ENCODE measurements around the gene ZNF385C.
A peak's percentile ranks its signal among the peaks of the same experiment; 100 is the strongest.

ZNF385C gene

DNA sequence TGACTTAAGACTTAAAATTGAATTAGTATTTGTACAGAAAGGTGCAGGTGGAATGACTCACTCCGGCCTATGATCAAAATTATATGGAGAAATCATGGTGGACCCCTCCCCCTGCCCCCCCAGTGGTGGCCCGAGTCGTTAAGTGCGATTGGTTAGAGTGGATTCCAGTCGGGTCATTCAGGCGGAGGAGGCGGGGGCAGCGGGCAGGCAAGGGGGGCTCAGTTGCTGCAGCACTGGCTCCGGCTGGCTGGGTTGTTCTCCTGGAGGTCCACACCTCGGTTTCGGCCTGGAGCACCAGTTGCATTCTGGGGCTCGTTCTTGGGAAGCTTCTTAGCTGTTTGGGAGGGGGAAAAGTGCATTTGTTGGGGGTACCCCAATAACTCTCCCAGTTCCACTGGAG, 27.3 kb upstream of the ZNF385C start:
- H3K27ac ChIP-seq: no peak overlapping the region
- DNase-seq (ENCODE audit: low read depth, low spot score): no peak

DNA sequence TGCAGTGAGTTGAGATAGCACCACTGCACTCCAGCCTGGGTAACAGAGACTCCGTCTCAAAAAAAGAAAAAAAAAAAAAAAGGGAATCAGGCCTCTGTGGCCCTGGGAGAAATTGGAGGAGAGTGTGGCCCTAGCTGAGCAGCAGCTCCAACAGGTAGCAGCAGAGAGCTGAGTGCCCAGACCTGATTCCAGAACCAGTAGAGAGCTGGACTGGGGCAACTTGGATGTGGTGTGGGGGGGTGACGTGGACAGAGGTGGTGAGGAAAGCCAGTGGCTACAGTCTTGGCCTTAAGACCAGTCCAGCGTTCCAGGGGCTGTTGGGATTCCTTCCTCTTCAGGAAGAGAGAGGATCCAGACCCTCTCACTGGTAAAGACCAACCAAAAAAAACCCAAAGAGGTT, 26.0 kb upstream of the ZNF385C start:
- DNase-seq (ENCODE audit: low read depth, low spot score): no peak
- no peak overlapping the region for H3K27ac ChIP-seq

DNA sequence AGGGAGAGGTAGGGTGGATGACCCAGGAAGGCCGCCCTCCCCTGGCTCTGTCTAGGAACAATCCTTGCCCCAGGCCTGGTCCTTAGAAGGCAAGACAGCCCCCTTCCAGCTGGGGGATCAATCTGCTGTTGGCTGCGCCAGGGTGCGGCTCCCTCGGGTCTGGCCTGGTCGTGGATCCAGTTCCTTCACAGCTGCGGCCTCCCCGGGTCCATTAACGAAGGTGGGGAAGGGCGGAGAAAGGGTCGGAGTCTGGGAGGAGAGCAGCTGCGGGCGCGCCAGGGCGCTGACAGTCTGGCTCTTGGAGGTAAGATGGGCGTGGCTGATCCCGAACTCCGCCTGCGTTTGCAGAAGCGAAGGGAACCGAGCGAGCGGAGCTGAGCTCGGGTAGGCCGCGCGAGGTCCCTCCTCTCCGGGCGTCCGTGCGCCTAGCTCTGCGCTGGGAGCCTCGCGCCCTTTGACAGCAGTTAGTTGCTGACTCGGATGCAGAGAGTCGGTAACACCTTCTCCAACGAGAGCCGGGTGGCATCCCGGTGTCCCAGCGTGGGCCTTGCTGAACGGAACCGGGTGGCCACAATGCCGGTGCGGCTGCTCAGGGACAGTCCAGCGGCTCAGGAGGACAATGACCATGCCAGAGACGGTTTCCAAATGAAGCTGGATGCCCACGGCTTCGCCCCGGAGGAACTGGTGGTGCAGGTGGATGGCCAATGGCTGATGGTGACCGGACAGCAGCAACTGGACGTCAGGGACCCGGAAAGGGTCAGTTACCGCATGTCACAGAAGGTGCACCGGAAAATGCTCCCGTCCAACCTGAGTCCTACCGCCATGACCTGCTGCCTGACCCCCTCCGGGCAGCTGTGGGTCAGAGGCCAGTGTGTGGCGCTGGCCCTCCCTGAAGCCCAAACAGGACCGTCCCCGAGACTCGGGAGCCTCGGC, 24.4 kb upstream of the ZNF385C start, which contains the start of gene HSPB9:
TSS of gene HSPB9 (plus strand) at position 434 of the 933 bp plus-strand sequence. CDS start at position 481, 47 bp downstream.
- H3K27ac ChIP-seq: no peak within 1 kb of the TSS

DNA sequence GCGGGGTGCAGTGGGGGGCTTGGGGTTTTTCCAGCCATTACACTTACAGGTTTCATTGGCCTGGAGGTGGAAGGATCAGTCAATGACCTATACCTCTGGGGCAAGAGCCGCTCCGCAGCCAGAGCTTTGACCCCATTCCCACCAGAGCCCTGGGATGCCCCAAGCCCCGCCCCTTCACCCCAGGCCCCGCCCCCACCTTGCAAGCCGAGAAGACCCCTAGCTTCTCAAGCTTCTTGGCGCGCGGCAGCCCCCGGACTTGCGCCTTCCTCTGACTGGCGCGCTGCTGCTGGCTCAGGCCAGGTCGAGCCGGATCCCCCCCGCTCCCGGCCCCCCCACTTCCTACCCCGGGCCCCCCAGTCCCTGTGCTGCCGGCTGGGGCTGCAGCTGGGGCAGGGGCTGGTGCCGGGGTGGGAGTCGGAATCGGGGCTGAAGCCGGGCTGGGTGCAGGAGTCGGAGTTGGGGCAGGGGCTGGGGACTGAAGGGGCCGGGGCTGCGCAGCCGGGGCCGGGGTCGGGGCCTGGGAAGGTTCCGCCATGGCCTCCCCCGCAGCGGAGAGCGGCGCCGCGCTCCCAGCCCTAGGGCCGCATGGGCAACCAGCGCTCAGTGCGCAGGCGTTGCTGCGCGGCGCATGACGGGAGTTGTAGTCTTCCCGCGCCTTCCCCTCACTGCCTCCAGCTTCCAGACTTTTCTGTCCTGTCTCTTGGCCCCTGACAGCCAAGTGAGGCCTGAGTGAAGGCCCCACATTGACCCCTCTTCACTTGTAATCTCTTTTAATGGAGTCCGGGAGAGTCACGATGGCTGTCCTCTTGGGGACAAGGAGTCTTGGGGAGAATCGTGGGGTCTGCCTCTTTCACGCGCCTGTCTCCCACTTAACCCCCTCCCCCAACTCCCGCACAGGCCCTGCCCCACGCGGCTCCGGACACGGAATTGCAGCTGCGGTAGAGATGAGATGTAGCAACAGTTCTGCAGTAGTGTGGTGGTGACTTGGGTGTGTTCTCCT, 22.8 kb upstream of the ZNF385C start, which contains the start of gene KAT2A:
TSS of gene KAT2A (minus strand) at position 598 of the 1,000 bp plus-strand sequence. CDS start at position 535, 63 bp downstream.
- H3K27ac ChIP-seq: no peak within 1 kb of the TSS
- DNase-seq (ENCODE audit: low read depth, low spot score): no peak

More for the DNA sequence above, 24.4 kb upstream of the ZNF385C start, which contains the start of gene HSPB9:
- no peak for DNase-seq (ENCODE audit: low read depth, low spot score)

DNA sequence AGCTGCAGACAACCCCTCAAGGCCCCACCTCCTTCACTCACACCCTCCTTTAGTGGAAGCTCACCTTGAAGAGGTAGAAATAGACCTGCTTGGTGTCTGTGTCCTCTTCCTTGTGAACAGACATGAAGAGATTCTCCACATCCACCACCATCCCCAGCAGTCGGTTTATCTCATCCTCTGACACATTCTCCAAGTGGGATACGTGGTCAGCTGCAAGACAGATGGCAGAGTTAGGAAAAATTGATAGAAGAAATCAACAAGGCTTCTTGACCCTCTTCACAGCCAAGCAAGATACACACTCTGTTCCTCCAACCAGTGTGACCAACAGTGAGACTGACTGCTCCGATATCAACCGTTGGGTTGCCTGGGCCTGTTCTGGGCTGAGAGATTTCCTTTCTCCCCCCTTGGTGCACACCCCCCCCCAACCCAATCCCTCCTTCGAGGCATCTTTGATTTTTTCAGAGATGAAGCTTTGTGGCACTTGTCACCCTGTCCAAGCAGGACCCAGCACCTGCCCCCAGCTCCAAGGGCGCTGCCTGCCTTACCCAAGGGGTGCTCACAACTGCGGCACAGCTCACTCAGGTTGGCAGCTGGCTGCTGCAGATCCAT, 22.0 kb upstream of the ZNF385C start:
- DNase-seq (ENCODE audit: low read depth, low spot score): no peak
- no peak overlapping the region for H3K27ac ChIP-seq

DNA sequence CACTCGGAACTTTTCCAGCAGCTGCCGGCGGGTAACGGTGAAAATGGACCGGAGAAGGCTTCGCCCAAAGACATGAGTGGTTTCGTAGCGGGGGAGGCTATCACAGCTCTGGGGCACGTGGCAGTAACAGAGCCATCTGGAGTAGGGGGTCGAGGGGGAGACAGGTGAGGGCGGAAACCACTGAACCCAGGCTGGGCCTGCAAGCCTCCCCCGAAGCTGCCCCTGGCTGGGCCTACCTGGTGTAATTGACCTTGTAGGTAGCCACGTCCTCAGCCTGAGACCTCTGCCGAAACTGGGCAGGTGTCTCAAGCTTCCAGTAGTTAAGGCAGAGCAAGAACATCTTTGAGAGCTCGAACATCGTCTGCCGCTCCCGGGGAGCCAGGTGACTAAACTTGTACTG, 21.0 kb upstream of the ZNF385C start:
- no peak for DNase-seq (ENCODE audit: low read depth, low spot score)
- H3K27ac ChIP-seq: no peak overlapping the region

DNA sequence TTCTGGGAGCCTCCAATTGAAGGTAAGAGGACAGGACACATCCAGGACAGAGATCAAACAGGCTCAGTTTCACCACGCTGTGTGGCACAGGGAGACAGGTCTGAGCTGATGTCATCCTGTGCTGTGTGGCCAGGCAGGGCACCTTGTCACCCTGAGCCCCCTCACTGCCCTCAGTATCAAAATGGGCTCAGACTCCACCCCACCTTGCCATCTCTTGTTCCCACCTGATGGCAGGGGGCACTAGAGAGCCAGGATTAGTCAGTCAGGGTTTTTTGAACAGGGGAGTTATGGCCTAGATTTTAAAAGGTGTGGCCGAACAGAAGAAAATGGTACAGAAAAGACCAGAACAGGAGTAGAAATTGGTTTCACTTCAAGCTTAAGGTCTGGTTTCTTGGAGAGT, 20.3 kb upstream of the ZNF385C start:
- H3K27ac ChIP-seq: no peak overlapping the region
- DNase-seq (ENCODE audit: low read depth, low spot score): no peak

DNA sequence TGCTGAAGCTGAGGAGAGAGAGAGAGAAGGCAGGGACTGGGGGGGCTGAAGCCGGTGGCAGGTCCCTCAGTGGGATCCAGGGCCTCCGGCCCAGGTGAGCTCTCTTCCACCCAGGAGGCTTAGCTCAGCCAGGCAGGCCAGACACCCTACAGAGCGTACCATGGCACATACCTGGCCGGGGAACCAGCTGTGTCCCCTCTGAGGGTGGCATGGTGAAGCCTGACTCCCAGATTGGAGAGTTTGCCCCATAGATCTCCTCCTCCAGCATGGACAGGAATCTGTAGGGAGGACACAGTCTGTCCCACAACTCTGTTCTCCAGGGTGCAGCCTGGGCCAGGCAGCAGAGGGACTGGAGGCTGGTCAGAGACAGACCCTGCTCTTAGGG, 19.8 kb upstream of the ZNF385C start:
- no peak overlapping the region for H3K27ac ChIP-seq
- DNase-seq (ENCODE audit: low read depth, low spot score): no peak

DNA sequence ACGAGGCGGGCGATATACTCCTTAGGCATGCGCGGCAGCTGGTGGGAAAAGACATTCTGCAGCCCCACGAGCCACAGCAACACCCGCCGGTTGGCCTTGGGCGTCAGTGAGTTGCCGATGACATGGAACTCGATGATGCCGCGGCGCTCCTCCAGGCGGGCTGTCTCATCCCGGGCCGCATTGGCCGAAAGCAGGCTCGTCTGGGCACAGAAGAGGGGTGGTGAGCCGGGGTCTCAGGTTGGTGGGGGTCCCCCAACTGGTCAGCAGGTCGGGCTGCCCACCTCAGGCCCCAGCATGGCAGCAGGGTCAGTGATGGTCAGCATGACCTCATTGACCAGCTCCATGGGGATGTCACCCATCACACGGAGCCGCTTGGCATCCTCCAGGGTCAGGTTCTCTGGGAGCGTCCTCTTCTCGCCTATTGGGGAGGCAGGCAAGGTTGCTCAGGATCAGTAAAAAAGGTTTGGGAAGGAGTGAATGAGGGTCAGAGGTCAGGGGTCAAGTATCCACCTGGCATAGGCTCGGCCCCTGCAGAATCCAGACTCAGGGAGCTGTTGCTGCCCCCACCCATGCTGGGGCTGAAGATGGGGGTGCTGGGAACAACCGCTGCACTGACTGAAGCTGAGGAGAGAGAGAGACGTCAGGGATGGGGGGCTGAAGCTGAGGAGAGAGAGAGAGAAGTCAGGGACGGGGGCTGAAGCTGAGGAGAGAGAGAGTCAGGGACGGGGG, 19.3 kb upstream of the ZNF385C start:
- no peak overlapping the region for H3K27ac ChIP-seq
- no peak for DNase-seq (ENCODE audit: low read depth, low spot score)

DNA sequence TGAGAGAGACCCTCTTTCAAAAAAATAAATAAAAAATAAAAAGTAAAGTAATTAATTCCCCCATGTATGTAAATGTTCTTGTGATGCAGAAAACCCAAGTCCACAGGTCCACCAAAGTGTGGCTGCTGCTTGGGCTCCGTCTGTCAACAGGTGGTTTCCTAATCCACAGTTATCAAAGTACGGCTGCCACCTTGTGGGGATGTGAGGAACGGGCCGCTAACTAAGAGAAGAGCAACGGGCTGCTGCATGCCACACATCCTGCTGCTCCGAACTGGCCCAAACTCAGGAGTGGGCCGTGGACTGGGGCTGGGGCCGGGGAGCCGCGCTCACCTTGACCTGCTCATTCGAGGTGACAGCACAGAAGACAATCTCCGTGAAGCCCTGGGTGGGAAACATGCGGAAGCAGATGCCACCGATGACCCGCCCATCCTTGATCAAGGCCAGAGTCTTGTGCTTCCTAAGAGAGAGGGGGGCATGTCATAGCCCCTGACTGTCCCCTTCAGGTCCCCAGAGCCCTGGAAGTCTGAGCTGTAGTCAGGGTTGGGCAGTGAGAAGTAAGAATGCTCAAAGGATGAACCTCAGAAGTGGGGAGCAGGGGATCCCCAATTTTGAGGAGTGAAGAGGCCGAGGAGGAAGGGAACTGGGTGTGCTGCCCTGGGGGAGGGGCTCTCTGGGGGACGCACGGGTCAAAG, 18.6 kb upstream of the ZNF385C start:
- H3K27ac ChIP-seq: no peak overlapping the region
- DNase-seq (ENCODE audit: low read depth, low spot score): no peak

DNA sequence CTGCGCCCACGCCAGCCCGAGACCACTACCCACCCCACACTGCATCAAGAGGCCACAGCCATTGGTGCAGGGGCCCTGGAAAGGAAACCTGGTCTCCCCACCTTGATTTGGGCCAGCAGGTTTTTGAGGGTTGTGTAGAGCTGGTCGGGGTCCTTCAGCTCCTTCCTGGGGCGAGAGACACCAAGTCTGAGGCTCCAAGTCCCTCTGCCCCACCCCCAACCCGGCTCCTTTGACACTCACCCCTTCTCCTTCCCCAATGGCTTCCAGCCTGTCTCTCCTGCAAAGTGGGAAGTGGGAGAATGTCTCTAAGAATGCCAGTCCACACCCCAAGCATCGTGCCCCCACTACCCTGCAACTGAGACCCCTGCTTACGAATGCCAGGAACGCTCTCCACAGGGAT, 15.8 kb upstream of the ZNF385C start:
- DNase-seq (ENCODE audit: low read depth, low spot score): no peak
- H3K27ac ChIP-seq: no peak overlapping the region

DNA sequence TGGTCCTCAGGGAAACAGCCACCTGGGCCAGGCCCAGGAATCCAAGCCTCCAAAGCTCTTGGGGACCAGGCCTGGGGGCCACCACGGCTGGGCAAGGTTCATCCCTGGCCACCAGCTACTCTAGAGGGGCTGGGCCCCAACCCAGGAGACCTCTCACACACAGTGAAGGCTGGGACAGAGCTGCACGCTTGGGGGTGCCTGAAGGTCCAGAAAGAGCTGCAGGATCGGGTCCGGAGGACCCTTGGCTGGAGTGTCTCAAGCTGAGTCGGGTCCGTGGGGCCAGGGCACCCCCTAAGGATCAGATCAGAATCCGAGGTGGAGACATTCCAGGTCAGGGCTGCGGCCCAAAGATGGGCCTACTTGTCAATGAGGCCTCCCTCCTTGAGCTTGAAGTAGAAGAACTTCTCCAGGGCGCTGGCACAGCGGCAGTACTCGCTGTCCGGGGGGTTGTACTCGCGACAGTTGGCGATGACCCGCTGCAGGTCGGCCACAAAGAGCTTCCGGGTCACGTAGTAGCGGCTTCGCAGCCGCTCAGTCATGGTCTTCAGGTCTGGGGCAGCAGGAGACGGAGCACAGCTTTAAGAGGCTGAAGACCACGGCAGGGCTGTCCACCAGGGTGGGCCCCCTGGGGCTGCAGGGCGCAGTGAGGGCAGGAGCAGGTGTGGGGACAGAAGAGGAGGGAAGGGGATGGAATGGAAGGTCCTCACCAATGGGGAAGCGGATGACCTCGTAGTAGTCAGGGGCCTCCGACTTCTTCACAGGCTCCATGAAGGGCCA, 15.2 kb upstream of the ZNF385C start:
- DNase-seq (ENCODE audit: low read depth, low spot score): no peak
- H3K27ac ChIP-seq: peak overlapping the region; percentile 64

DNA sequence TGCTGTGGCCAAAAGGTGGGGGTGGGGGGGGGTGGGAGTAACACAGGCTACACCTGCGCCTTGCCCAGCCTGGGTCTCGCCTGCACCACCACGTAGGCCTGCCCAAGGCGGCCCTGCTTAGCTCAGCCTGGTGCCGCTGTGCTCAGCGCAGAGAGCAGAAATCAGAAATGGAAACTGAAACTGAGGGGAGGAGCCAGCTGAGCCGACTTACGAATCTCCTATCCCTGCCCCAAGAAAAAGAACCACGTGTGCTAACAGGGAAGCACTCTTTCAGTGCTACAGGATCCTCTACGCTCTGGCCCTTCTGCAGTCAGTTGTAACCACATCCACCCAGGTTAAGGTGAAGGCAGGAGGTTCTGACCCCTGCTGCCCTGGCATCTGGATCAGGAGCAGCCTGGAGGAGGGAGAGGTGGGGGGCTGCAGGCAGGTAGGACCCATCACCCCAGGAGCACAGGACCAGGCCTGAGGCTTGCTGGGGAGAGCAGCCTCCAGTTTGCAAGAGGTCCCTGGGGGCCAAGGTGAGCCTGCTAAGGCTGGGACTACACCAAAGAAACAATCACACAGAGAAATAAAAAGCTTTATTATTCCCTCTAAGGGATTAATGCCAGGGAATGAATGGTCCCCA, 14.4 kb upstream of the ZNF385C start, which contains the start of gene DHX58:
TSS of gene DHX58 (minus strand) at position 163 of the 625 bp plus-strand sequence. CDS start 822 bp downstream, outside the sequence.
- peak; percentile 54 for DNase-seq (ENCODE audit: low read depth, low spot score)
- peak within 1 kb of the TSS; percentile 64 for H3K27ac ChIP-seq

DNA sequence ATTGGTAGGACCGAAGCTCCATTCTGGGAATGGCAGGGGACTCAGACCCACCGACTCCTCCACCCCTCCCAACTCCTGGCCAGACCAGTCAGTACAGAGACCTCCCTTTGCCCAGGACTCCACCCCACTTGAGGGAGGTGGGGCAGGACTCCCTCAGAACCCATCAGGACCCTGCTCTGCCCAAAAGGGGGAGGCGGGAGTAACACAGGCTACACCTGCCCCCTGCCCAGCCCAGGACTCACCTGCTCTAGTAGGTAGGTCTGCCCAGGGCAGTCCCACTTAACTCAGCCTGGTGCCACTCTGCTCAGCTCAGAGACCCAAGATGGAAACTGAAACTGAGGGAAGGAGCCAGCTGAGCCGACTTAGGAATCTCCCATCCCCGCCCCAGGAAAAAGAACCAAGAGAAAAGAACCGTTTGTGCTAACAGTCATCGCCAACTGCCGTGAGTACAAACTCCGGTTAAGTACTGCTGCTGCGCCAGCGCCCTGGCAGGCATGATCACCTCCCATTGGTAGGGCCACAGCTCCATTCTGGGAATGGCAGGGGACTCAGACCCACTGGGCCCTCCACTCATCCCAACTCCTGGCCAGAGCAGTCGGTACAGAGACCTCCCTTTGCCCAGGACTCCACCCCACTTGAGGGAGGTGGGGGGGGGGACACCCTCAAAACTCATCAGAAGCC, 13.7 kb upstream of the ZNF385C start:
- DNase-seq (ENCODE audit: low read depth, low spot score): no peak
- peak overlapping the region; percentile 64 for H3K27ac ChIP-seq

DNA sequence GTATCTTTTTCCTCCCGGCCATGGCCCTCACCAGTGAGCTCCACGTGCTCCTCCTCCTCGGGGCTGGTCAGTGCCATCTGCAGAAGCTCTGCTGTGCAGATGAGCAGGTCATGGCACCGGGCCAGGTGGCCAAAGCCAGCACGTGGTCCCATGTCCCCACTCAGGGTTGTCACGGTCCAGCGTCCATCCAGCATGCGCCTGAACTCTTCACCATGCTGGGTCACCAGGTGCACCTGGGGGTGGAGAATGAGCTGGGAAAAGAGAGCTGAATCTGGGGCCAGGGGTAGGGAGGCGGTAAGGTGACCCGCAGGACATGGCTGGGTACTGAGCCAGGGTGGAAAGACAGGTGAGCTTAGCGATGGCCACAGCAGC, 13.0 kb upstream of the ZNF385C start:
- no peak overlapping the region for H3K27ac ChIP-seq
- DNase-seq (ENCODE audit: low read depth, low spot score): no peak

DNA sequence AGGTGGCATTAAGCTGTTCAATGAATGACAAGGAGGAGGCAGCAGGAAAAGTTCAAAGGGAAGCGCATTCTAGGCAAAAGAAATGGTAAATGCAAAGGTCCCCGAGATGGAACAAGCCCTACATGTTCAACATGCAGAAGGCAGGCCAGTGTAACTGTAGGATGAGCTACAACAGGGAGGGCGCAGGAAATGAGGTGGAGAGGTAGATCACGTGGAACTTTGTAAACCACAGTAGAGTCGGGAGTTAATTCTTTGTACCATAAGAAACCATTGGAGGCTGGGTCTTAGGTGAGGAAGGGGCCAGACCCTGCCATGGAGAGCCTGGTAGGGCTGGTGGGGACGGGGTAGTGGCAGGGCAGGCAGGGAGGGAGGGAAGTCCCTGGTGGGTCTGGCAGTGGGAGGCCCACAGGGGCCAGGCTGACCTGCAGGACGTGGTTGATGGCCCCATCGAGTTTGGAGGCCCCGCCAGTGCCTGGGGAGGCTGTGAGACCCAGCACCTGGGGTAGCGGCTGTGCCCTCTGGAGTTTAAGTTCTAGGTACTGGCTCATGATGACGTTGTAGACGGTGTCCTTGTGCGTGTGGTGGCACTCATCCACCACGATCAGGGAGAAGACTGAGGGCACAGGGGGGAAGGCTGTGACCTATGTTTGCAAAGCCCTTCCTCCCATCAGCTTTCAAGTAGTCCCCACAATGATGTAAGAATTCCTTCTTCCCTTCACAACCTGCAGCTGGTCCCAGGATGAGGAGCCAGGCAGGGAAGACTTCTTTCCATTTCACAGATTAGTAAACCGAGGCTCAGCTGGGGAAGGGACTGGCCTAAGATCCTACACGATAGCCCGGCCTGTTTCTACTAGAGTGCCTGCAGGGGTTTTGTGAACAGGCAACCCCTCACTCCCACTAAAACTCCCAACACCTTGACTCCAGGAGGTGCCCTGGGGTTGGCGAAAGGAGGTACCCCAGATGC, 12.3 kb upstream of the ZNF385C start:
- no peak overlapping the region for H3K27ac ChIP-seq
- DNase-seq (ENCODE audit: low read depth, low spot score): no peak

Measured in epithelial cell of prostate (primary cell).